ENCODE measurements around the gene MAP3K10. TPM values are rescaled to one million over a fixed set of nuclear protein-coding genes. Genes with fewer than 3 reads are reported as not detected.

MAP3K10 gene
- total RNA-seq, 2 donors from 2014 or later = 15.8 to 25.7 TPM

GRCh38 chr19:40229926-40230417, 38.7 kb downstream of the MAP3K10 start:
- H3K36me3 ChIP-seq (replicated peaks in 1 of 2; ENCODE audit: insufficient read depth in 1 of 2, low read depth in 2 of 2) = no peaks in the 10 kb centered on the region
- H3K4me1 ChIP-seq = peaks cover 10% of the 10 kb centered on the region
- intact Hi-C loops (cut with DNase I) = no loop called here
- H3K4me3 ChIP-seq = no peak overlapping the region
- no peak for ATAC-seq
- TF ChIP-seq CTCF (IDR thresholded peaks at IDR 0.05) (no peak), POLR2A (IDR thresholded peaks at IDR 0.05) (no peak)
- peaks cover 0 to 13% of the 10 kb centered on the region in 2 donors for H3K27me3 ChIP-seq
- H3K27ac ChIP-seq = no peak overlapping the region
- no peak for DNase-seq
- 61 to 72% methylated on average over 4 of the region's 4 CpGs for WGBS, 2 donors
- H3K9me3 ChIP-seq = no peaks in the 10 kb centered on the region

GRCh38 chr19:40231057-40231456, 39.8 kb downstream of the MAP3K10 start:
- H3K27ac ChIP-seq = no peak overlapping the region
- H3K9me3 ChIP-seq = no peaks in the 10 kb centered on the region
- ATAC-seq (no peak), DNase-seq (no peak)
- H3K4me1 ChIP-seq = peaks cover 8% of the 10 kb centered on the region
- H3K4me3 ChIP-seq = no peak overlapping the region
- WGBS, 2 donors = 83 to 89% methylated on average over 6 of the region's 6 CpGs
- H3K27me3 ChIP-seq = peaks cover 0 to 8% of the 10 kb centered on the region in 2 donors
- H3K36me3 ChIP-seq (replicated peaks in 1 of 2; ENCODE audit: insufficient read depth in 1 of 2, low read depth in 2 of 2) = peaks cover 4 to 6% of the 10 kb centered on the region in 2 donors
- intact Hi-C loops (cut with DNase I) = no loop called here
- no peak for TF ChIP-seq CTCF (IDR thresholded peaks at IDR 0.05)
- no peak for TF ChIP-seq POLR2A (IDR thresholded peaks at IDR 0.05)

- WGBS, 2 donors = 65 to 78% methylated on average over 10 to 16 of the region's 16 CpGs
- intact Hi-C loops (cut with DNase I) = no loop called here
- no peak for ATAC-seq
- peaks cover 4 to 13% of the 10 kb centered on the region in 2 donors for H3K36me3 ChIP-seq (replicated peaks in 1 of 2; ENCODE audit: insufficient read depth in 1 of 2, low read depth in 2 of 2)
- no peak for DNase-seq
- no peaks in the 10 kb centered on the region for H3K9me3 ChIP-seq
- no peak overlapping the region for H3K4me3 ChIP-seq
- H3K27ac ChIP-seq = no peak overlapping the region
- no peak for TF ChIP-seq CTCF (IDR thresholded peaks at IDR 0.05)
- TF ChIP-seq POLR2A (IDR thresholded peaks at IDR 0.05) = no peak
- H3K4me1 ChIP-seq = peaks cover under 1% of the 10 kb centered on the region
- H3K27me3 ChIP-seq = peaks cover 0 to under 1% of the 10 kb centered on the region in 2 donors
Measured at GRCh38 chr19:40231544-40232424, 40.6 kb downstream of the MAP3K10 start.

GRCh38 chr19:40232479-40232878, 41.3 kb downstream of the MAP3K10 start:
- H3K4me3 ChIP-seq = no peak overlapping the region
- no peaks in the 10 kb centered on the region for H3K27me3 ChIP-seq
- no peak overlapping the region for H3K27ac ChIP-seq
- no peaks in the 10 kb centered on the region for H3K4me1 ChIP-seq
- intact Hi-C loops (cut with DNase I) = no loop called here
- DNase-seq = no peak
- no peaks in the 10 kb centered on the region for H3K9me3 ChIP-seq
- H3K36me3 ChIP-seq (replicated peaks in 1 of 2; ENCODE audit: insufficient read depth in 1 of 2, low read depth in 2 of 2) = peaks cover 8 to 17% of the 10 kb centered on the region in 2 donors
- ATAC-seq = no peak
- 80 to 83% methylated on average over 2 to 12 of the region's 12 CpGs for WGBS, 2 donors
- TF ChIP-seq POLR2A (IDR thresholded peaks at IDR 0.05) = no peak
- TF ChIP-seq CTCF (IDR thresholded peaks at IDR 0.05) = no peak

Measured in body of pancreas (tissue), 4 donors.